A549 (cell line): Measurements from ENCODE around the gene KRTAP10-7.
"Not testable (repeated sequence)": the region's sequence is repeated elsewhere in the genome, so short reads cannot be mapped to it uniquely, and the experiment has no call there.

Source experiments
- CTCF ChIP-seq: fragments of >200 bp; sonication (Bioruptor Twin); formaldehyde crosslinking; IDR thresholded peaks from 3 replicates; pipeline ENCODE4 v1.5.1; 2016
- EP300 ChIP-seq, 2 experiments: fragments of >200 bp; sonication (Bioruptor Twin); formaldehyde crosslinking; IDR thresholded peaks; 2 replicates in 1 of 2; 3 replicates in 1 of 2; pipeline ENCODE4 v1.6.1; 2016 to 2017
- ESRRA ChIP-seq: fragments of 150-350 bp; IDR thresholded peaks from 2 replicates; pipeline ENCODE4 v1.6.1; 2014; ENCODE audit warnings: mild to moderate bottlenecking, low read length, borderline replicate concordance
- POLR2A ChIP-seq: IDR thresholded peaks from 2 replicates; pipeline ENCODE4 v1.6.1; 2012; ENCODE audit warnings: mild to moderate bottlenecking, low read length
- RAD21 ChIP-seq, 2 experiments: fragments of >200 bp in 1 of 2; sonication (Bioruptor Twin) in 1 of 2; formaldehyde crosslinking in 1 of 2; IDR thresholded peaks in 1 of 2; conservative IDR thresholded peaks in 1 of 2; 2 replicates in 1 of 2; 3 replicates in 1 of 2; pipeline ENCODE4 v1.6.1; 2012 to 2018; ENCODE audit warnings: inconsistent platforms in 1 of 2

- TF ChIP-seq CTCF; EP300 (IDR thresholded peaks at IDR 0.05); POLR2A; ESRRA; RAD21 (conservative IDR thresholded peaks at IDR 0.05 in 1 of 2, IDR thresholded peaks at IDR 0.05 in 1 of 2): not testable (repeated sequence)
These were observed 46.2 kb downstream of the KRTAP10-7 start, which contains the start of gene KRTAP10-11 for GRCh38 chr21:44646366-44647221.
